Sciatic nerve (tissue), 2 donors: ENCODE data around the gene VTN. TPM values are rescaled to one million over a fixed set of nuclear protein-coding genes. Genes with fewer than 3 reads are reported as not detected.
"Not testable (repeated sequence)": the region's sequence is repeated elsewhere in the genome, so short reads cannot be mapped to it uniquely, and the experiment has no call there.

ENCODE experiments used
- ATAC-seq: fragments of 200-7000 bp; cut with Tn5 transposase; one replicate; pipeline ENCODE4 v1.9.1; 2020; ENCODE audit warnings: mild to moderate bottlenecking, moderate library complexity
- DNase-seq: peaks from one replicate; pipeline ENCODE4 v3.0.0-alpha.2; 2020; ENCODE audit warnings: low spot score
- intact Hi-C: fragments of 100-400 bp; cut with DNase I; formaldehyde crosslinking; loops from one replicate; pipeline ENCODE4 v1.14.2; 2022
- total RNA-seq: library from RNA; stranded (reverse); fragmentation: NEBNext Ultra II Directional; extraction: Animal tissue kit (Norgen Biotek cat#: 25700); gene quantifications from one replicate; pipeline ENCODE4 v1.2.1, GENCODE V29; 2021
- donor health status: DM: no; HTN: no; CAD: no.
- donor health status: DM: no; HTN: no; CAD: no.

VTN gene
- total RNA-seq, 1 donor from 2014 or later: 2.1 TPM

DNA sequence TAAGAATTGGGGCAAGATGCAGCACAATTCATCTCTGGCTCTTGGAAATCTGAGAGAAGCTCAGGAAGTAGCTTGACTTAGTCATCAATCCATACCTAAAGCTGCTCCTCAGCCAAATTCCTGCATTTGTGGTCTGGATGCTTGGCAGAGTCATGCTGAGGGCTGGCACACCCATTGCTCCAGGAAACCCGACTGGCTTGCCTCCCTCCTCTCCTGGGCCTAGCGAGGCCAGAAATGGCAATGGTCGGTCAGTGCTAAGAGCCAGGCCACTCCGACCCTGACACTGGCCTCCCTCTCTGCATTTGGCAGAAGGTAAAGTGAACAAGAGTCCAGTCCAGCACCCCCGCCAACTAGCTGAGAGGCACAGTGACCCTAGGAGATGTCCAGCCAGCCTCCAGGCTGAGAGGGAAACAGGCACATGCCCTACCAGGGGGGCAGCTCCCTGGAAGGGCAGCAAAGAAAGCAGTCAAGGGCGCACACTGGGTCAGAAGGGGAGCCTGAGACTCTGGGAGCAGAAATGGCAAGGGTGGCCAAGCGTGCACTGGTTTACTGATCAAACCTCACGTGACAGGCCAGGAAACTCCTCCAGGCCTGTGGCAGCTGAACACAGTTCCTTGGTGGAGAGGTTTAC, 22.7 kb downstream of the VTN start:
- ATAC-seq: no peak
- intact Hi-C loops: no loop called here
- no peak for DNase-seq

DNA sequence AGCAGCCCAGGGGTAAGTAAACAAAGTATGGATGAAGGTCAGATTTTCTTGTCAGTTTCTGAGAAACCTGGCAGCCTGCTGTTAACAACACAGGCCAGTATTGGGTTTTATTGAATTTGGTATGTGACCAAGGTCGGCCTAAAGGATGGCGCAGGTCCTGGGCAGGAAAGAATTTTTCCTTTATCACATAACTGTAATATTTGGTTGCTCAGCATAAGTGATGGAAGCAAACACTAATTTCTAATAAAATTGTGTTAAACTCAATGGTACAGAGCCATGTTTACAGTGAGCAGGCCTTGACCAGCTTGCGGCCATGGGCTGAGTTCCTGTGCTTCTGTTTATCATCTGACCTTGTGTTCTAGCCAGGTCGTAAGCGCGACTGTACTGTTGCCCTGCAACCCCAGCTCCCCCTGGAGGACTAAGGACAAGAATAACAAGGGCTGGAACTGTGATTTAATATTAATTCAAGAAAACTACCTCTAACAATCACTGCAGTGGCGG, 23.3 kb downstream of the VTN start:
- no peak for ATAC-seq
- intact Hi-C loops: no loop called here
- DNase-seq: no peak

DNA sequence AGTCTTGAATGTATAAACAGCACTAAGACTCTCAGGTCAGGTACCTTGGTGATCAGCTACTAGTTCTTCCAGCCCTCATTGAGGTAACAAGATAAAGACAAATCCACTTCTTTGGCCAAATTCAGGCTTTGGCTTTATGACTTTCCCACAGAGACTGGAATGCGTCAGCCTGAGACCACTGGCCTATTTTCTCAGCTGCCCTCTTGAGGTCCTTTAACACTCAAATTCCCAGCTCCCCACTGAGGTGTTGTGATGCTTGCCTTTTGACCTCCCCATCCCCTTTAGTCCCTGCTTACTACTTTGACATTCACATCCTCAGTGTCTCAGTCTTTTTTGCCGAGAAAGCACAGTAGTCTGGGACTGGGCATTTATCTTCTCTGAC, 23.9 kb downstream of the VTN start:
- DNase-seq (no peak), ATAC-seq (no peak)
- intact Hi-C loops: no loop called here

DNA sequence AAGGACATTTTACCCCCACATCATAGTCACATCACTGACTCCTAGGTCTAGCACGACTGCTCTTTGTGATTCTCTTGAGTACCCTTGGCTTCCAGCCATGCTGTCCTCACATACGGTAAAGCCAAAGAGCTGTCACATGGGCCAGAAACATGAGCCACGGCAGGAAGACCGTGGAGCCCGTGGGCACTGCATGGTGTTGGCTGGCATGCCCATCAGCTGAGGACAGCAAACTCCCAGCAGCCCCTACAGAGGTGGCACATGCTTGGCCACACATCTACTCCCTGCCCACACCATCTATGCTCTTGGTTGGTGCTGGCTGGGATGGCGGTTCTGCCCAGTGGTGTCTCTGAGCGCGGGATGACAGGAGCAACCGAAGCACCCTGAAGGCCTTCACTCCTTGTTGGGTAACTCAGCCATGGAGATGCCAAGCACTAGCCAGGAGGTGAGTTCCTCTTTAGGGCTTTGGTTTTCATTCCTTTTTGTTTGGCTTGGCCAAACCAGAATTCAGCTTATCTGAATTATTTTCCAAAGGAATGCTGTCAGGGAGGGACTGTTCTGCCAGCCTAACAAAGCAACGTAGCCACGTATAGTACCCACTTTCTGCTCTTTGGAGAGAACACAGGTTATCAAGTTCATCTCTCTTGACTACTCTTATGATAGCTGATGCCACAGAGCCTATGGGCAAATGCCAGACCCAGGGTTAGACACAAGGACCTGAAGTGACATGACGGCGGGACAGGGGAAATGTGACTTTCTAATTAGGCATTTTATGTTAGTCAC, 24.5 kb downstream of the VTN start:
- intact Hi-C loops: no loop called here
- DNase-seq (no peak), ATAC-seq (no peak)

DNA sequence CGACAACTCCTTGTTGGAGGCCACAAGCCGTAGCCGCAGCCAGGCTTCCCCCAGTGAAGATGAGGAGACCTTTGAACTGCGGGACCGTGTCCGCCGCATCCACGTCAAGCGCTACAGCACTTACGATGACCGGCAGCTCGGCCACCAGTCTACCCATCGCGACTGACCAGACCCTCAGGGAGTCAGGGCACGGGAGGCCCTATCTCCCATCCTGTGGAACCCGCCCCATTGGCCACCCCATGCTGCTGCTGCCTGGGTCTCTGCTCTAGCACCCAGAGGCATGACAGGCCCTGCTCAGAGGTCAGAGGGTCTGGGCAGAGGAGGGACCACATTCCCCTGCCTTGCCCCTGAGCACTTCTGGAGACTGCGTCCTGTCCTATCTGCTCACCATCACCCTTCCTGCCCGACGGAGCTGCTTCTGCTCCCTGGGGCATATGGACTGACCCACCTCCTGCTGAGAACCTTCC, 25.6 kb downstream of the VTN start:
- ATAC-seq: peak; percentile 9

DNA sequence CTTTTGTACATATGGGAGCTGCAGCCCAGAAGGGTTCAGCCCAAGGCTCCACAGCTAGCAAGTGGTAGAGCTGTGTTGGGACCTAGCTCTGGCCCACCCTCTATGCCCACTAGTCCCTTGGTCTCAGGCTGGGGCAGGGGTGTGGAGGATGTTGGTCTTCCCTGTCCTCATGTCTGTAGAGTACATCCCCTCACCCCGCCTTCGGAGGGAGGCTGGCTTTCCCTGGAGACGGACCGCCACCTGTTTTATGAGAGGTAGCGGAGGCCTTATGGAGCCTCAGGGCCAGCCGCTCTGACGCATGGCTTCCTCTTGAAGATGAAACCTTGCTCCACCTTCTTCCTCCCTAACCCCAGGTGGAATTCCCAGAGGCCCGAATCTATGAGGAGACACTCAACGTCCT, 26.1 kb downstream of the VTN start:
- intact Hi-C loops: no loop called here
- DNase-seq (no peak), ATAC-seq (no peak)

More for the DNA sequence above, 25.6 kb downstream of the VTN start:
- no peak for DNase-seq
- intact Hi-C loops: no loop called here

DNA sequence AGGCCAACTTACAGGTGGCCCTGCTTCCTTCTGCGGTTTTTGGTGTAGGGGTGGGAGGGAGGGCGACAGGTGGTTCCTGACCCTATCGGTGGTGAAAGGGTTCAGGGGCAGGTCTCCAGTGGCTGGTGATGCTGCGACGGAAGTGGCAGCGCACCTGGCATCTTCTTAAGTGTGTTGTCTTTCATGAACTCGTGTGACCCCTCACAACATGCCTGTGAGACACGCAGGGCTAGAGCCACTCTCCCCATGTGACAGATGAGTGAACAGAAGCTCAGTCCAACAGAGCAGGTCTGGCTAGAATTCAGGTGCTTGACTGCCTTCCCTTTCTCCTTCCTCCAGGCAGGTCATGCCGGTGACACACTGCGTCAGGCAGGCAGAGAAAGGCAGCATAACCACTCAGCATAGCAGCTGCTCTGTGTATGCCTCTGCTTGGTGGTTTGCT, 26.6 kb downstream of the VTN start:
- ATAC-seq (no peak), DNase-seq (no peak)
- intact Hi-C loops: no loop called here

DNA sequence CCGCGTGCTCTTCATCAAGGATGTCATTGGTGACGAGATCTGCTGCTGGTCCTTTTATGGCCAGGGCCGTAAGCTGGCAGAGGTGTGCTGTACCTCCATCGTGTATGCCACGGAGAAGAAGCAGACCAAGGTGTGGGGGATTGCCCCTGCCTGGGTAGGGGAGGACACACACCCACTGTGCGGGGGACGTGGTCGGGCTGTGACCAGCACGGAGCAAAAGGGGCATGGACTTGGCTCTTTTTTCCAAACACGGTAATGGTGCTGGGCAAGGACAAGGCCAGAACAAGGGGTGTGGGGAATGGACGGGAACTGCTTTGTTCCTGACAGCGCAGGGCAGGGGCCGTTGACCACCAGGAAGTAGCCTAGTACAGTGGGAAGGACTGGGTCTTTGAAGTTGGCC, 27.8 kb downstream of the VTN start:
- DNase-seq: no peak

DNA sequence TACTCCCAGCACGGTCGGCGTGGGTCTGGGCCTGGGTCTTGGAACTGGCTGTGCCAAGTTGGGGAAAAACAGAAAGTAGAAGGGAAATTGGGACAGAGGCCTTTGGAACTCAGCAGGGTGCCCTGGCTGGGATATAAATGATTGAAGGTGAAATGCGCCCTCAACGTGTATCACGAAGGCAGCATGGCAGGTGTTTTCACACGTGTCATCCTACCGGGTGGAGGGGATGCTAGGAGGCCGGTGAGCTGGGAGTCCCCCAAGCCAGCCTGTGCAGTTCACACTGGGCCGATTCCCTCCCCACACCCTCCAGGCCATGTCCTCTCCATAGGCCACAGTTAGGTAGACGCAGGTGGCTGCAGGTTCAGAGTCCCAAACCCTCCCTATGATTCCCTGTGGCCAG, 28.6 kb downstream of the VTN start:
- ATAC-seq: no peak
- intact Hi-C loops: no loop called here
- DNase-seq: no peak

More for the DNA sequence above, 27.8 kb downstream of the VTN start:
- no peak for ATAC-seq
- intact Hi-C loops: no loop called here

DNA sequence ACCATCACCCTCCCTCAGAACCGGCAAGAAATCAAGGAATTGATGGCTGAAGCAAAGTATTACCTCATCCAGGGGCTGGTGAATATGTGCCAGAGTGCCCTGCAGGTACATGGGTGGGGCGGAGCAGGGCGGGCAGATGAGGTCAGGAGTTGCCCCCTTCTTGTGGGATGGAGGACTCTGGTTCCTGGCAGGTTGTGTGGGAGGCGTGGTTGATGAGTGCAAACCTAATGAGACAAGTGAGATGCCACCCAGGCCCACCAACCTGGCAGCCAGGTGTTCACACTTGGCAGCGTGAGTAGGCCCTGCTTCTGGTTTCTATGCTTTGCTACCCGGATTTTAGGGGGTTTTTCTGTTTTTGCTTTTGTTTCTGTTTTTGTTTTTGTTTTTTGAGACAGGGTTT, 29.7 kb downstream of the VTN start:
- intact Hi-C loops: no loop called here
- ATAC-seq (no peak), DNase-seq (no peak)

DNA sequence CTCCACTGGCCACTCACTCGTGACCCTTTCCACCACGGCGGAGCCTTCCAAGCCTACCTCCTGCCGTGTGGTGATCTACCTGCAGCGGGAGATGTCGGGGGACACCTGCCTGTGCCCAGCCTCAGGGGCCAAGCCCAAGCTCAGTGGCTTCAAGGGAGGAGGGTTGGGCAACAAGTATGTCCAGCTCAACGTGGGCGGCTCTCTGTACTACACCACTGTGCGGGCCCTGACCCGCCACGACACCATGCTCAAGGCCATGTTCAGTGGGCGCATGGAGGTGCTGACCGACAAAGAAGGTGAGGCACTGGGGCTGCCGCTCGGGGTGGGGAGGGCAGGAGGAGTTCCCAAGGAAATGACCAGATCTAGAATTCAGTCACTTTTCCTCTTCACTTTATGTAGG, 30.7 kb downstream of the VTN start:
- intact Hi-C loops: no loop called here
- DNase-seq (no peak), ATAC-seq (no peak)

DNA sequence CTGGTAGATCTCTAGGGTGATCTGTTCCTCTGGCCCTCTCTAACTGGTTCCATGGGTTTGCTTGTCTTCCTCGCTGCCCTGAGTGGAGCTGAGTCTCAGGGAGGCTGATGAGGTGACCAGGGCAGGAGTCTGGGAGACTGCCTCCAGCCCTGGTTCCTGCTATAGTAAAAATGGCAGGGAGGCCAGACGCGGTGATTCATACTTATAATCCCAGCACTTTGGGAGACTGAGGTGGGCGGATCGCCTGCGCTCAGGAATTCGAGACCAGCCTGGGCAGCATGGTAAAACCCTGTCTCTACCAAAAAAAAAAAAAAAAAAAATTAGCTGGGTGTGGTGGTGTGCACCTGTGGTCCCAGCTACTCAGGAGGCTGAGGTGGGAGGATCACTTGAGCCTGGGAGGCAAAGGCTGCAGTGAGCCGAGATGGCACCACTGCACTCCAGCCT, 31.3 kb downstream of the VTN start:
- DNase-seq, intact Hi-C loops, ATAC-seq: not testable (repeated sequence)

DNA sequence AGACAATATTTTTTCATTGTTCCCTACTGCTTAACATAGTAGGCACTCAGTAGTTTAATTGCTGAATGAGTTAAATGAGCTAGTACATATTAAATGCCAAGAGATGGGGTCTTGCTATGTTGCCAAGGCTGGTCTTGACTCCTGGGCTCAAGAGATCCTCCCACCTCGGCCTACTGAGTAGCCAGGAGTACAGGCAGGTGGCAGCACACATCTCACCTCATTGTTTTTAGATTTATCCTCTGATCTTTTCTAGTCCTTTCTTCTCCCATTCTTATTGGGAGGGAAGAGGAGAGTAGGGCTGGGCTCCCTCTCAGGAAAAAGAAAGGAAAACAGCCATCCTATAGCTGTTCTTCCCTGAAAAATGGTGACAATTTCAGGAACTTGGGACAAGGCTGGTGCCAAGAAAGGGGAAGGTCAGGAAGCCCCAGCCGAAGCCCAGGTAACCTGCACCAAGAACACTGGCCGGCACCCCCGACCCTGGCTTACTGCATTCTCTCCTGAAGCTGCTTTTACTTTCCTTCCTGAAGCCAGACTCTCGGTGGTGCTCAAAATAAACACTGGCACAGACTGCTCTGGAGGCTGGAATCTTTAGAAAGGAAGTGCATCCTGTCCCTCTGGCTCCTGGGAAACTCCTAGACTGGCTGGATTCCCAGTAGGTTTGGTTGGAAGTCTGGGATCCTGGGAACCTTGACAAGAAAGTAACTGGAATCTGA, 31.9 kb downstream of the VTN start:
- DNase-seq (no peak), ATAC-seq (no peak)
- intact Hi-C loops: no loop called here

DNA sequence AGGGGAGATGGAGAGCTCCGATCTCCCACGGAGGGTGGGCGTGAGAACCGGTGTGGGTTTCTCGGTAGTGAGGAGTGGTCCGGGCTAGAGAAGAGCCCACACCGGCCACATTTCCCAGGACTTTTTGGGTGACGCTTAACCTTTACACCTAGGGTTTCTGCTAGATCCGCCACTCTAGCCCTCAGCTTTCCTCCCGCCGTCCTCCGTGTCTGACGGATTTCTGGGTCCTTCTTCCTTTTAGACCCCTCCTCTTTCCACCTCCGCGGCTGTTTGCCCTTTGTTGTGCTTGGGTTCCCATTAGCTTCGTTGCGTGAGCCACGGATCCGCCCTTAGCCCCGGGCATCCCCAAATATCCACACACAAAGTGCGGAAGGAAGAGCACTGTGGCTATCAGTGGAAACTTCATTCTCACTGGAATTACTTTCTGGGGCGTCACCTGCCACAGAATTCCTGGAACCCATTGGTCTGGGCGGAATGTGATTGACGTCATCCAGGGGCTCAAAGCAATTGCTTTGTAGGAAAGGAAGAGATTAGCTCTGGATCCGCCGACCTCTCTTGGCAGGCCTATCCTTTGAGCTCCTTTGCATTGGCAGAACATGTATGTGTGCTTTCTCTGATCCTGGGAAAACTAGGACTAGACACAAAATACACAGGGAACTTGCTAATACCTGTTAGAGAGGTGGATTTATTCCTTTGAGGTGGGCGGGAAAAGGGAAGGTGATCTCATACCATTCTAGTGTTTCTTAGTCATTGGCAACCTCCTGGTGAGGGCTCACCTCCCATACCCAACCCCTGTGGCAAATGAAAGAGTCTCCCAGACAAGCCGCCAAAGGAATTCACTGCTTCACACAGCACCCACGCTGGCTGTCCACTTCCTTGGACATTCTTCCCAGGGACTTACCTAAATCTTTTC, 33.9 kb downstream of the VTN start:
- intact Hi-C loops: no loop called here
- DNase-seq (peak; percentile 81), ATAC-seq (peak; percentile 7)

DNA sequence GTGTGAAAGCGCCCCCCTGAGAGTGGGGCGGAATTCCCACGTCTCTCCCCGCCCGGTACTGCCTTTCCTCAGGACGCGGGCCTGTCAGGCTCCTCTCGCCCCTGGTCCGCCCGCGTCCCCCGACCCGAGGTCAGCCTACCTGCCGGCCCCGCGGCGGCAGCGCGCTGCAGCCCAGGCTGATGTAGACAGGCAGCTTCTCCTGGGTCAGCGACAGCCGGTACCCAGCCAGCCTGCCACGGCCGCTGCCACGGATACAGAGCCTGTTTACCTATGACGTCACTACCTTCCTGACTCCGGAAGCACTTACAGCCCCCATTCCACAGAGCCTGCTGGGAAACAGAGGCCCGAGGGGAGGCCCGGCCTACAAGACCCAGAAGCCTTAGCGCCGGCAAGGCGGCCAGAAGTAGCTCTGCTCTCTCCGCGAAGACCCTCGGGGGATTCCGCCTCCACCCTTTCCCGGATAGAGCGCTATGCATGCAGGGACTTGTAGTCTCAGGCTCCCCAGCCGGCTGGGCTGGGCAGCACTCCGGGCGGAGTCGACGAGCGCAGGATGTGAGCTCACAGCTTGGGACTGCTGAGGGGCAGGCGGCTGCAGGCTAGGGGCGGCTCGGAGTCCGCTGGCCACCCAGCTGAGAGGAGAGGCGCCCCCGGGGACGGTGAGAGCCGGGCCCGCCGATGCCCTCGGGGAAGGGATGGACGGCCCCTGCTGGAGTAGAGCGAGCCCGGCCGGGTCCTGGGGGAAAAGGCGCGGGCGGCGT, 34.7 kb downstream of the VTN start, which contains the start of the genes IFT20 and TNFAIP1:
Gene IFT20, minus strand, starts transcription at position 272 of the 758 bp plus-strand sequence. CDS start 3,487 bp downstream, outside the sequence.
Gene TNFAIP1, plus strand, starts transcription at position 561 of the 758 bp plus-strand sequence. CDS start 3,761 bp downstream, outside the sequence.
- intact Hi-C loops: no loop called here
- peak; percentile 99 for ATAC-seq
- peak; percentile 99 for DNase-seq

DNA sequence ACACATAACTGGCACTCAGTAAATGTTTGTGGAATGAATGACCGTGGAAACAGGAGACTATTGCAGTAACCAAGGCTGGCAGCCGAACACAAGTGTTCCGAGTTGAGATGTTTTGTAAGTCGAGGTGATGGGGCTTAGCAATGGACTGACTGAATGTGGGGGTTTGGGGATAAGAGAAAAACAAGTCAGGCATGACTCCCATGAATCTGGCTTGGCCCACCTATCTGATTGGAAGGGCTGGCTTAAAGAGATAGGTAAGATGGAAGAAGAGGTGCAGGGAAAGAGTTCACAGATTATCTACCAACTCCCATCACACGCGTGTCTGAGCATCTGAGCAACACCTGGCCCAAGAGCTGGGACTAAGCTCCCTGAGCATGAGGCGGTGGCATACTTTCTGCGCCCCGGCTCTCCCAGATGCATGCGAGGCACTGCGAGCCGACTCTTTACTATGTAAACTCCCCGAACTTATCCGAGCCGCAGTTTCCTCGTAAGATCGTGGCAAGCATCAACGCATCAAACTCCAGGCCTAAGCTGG, 35.4 kb downstream of the VTN start:
- ATAC-seq: no peak
- intact Hi-C loops: no loop called here
- DNase-seq: no peak

DNA sequence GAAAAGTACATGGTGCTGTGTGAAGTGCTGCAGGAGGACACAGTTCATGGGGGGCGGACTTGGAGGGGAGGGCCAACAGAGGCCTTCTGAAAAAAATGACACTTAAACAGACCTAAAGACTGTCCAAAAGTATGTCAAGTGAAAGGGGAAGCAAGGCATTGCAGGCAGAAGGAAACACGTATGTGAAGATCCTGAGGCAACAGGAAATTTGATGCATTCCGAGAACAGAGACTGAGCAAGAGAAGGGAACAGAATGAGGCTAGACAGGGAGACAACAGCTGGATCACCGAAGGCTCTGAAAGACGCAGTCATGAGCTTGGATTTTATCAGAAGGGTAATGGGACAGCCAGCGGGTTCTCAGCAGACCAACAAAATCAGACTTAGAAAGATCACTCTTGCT, 35.9 kb downstream of the VTN start:
- intact Hi-C loops: no loop called here
- DNase-seq: no peak
- ATAC-seq: no peak
